Uterus (tissue), 2 donors: Measurements from ENCODE around the gene CATSPER1.

ENCODE experiments used
- POLR2A ChIP-seq, 2 donors: fragments of 450-650 bp; IDR thresholded peaks; one replicate each; pipeline ENCODE4 v1.6.1; 2016; ENCODE audit warnings: antibody characterized with exemption in 2 of 2, mild to moderate bottlenecking in 1 of 2, moderate library complexity in 1 of 2
- TF ChIP-seq, protein P1 (sequence below), 4 experiments: fragments of 200-600 bp in 2 of 4; fragments of 450-650 bp in 2 of 4; sonication (generic) in 2 of 4; IDR thresholded peaks; one replicate each; pipeline ENCODE4 v1.5.1; 2016 to 2019; ENCODE audit warnings: antibody characterized with exemption in 4 of 4, mild to moderate bottlenecking in 2 of 4, moderate library complexity in 1 of 4

DNA sequence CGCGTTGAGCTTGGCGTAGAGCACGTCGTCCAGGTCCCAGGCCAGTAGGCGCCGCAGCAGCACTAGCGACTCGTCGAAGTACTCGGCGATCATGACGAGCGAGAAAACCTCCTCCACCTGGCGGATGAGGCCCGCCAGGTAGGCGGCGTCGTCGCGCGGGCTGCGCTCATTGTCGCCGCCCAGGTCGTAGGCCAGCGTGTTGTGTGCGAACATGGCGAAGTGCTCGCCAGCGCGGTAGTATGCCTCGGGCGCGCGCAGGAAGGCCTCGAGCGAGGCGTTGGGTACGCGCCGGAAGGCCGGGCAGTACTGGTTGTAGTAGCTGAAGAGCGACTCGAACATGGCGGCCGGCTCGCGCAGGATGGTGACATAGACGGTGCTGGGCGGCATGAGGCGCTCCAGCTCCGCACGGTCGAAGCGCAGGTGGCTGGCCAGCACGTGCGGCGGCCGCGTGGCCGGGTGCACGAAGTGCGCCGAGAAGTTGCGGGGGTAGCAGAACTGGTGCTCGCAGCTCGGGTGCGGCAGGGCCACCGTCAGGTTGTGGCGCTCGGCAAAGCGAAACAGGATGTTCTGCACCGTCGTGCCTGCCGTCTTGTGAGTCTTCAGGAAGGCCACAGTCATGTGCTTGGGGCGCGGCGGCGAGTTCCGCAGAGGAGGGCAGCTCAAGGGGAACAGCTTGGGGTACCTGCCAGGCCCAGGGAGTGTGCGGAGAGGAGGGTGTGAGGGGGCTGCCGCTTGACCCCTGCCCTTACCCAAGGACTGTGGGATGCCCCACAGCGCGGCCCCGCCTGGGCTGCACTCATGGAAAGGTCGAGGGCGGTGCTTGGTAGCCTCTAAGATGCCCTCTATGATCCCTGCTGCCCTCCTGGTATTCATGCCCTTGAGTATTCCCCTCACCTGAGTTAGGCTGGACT lies 17.0 kb upstream of the CATSPER1 start:
- TF ChIP-seq, protein P1, sequence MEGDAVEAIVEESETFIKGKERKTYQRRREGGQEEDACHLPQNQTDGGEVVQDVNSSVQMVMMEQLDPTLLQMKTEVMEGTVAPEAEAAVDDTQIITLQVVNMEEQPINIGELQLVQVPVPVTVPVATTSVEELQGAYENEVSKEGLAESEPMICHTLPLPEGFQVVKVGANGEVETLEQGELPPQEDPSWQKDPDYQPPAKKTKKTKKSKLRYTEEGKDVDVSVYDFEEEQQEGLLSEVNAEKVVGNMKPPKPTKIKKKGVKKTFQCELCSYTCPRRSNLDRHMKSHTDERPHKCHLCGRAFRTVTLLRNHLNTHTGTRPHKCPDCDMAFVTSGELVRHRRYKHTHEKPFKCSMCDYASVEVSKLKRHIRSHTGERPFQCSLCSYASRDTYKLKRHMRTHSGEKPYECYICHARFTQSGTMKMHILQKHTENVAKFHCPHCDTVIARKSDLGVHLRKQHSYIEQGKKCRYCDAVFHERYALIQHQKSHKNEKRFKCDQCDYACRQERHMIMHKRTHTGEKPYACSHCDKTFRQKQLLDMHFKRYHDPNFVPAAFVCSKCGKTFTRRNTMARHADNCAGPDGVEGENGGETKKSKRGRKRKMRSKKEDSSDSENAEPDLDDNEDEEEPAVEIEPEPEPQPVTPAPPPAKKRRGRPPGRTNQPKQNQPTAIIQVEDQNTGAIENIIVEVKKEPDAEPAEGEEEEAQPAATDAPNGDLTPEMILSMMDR (IDR thresholded peaks at IDR 0.05): no peak
- TF ChIP-seq POLR2A (IDR thresholded peaks at IDR 0.05): no peak
